Thoracic aorta (tissue), 2 donors: ENCODE results near the gene PGAM1. TPM values are rescaled to one million over a fixed set of nuclear protein-coding genes. Genes with fewer than 3 reads are reported as not detected.

Source experiments
- ATAC-seq: fragments of 150-250 bp; one replicate; pipeline ENCODE4 v1.8.0; 2017; ENCODE audit warnings: low read depth; ENCODE audit not compliant: insufficient number of reproducible peaks, low FRiP score
- DNase-seq: peaks from one replicate; pipeline ENCODE4 v3.0.0-alpha.2; 2020; ENCODE audit warnings: low spot score
- H3K27ac ChIP-seq, 2 donors: fragments of 200-600 bp; sonication (generic); 1 replicate in 1 of 2; 2 replicates in 1 of 2; pipeline ENCODE4 v1.5.1; 2016; ENCODE audit warnings: mild to moderate bottlenecking in 2 of 2, moderate library complexity in 2 of 2
- H3K27me3 ChIP-seq: fragments of 200-600 bp; sonication (generic); replicated peaks from 2 replicates; pipeline ENCODE4 v1.6.0; 2016; ENCODE audit warnings: mild to moderate bottlenecking; ENCODE audit not compliant: insufficient read depth
- H3K36me3 ChIP-seq: fragments of 200-600 bp; sonication (generic); one replicate; pipeline ENCODE4 v1.5.1; 2016
- H3K4me1 ChIP-seq, 2 donors: fragments of 200-600 bp; sonication (generic); 1 replicate in 1 of 2; 2 replicates in 1 of 2; pipeline versions ENCODE4 v1.5.1 to v1.6.0; 2016; ENCODE audit warnings: low read depth in 2 of 2, mild to moderate bottlenecking in 1 of 2; ENCODE audit not compliant: control insufficient read depth in 1 of 2
- H3K4me3 ChIP-seq: fragments of 200-600 bp; sonication (generic); 2 replicates; pipeline ENCODE4 v1.5.1; 2016; ENCODE audit warnings: mild to moderate bottlenecking
- H3K9me3 ChIP-seq: fragments of 200-600 bp; sonication (generic); 2 replicates; pipeline ENCODE4 v1.5.1; 2016
- CTCF ChIP-seq: fragments of 200-600 bp; sonication (generic); IDR thresholded peaks from one replicate; pipeline ENCODE4 v1.5.1; 2019; ENCODE audit warnings: antibody characterized with exemption
- total RNA-seq, 2 donors: library from RNA; depleted of rRNA; stranded (reverse); fragments of >200 nt; gene quantifications; one replicate each; pipeline versions ENCODE4 v1.1.0 to v1.2.3, GENCODE V29; 2016

The PGAM1 gene
- 100 to 1,000 TPM; 199 to 231 TPM for total RNA-seq

- ATAC-seq, result peak; percentile 90
- no peaks in the 10 kb centered on the region for H3K9me3 ChIP-seq
Measured at GRCh38 chr10:97425964-97426775, at the start of gene PGAM1. Gene PGAM1, plus strand, starts transcription at chr10:97426191. Its CDS starts 117 bp downstream, at chr10:97426308.

GRCh38 chr10:97376413-97376812 lies 49.6 kb upstream of the PGAM1 start:
- H3K27ac ChIP-seq, result no peak overlapping the region
- no peaks in the 10 kb centered on the region for H3K27me3 ChIP-seq
- no peaks in the 10 kb centered on the region for H3K9me3 ChIP-seq
- H3K4me3 ChIP-seq, result no peak overlapping the region
- DNase-seq, result no peak
- ATAC-seq, result no peak
- H3K36me3 ChIP-seq, result peaks cover 26% of the 10 kb centered on the region
- TF ChIP-seq CTCF, result no peak
- H3K4me1 ChIP-seq, result no peaks in the 10 kb centered on the region

More at GRCh38 chr10:97425964-97426775, at the start of gene PGAM1:
- Histone ChIP-seq H3K4me3 (peak within 1 kb of the TSS; percentile 93), H3K27ac (peak within 1 kb of the TSS; percentile 68 to 82), H3K36me3 (peaks cover 7% of the 10 kb centered on the region), H3K27me3 (no peaks in the 10 kb centered on the region), H3K4me1 (peaks cover 23 to 31% of the 10 kb centered on the region in 2 donors)
- peak; percentile 53 for TF ChIP-seq CTCF
- DNase-seq, result peak; percentile 70

GRCh38 chr10:97378933-97379921 lies 46.8 kb upstream of the PGAM1 start:
- Histone ChIP-seq H3K4me3 (no peak overlapping the region), H3K36me3 (peaks cover 17% of the 10 kb centered on the region), H3K27me3 (no peaks in the 10 kb centered on the region), H3K4me1 (no peaks in the 10 kb centered on the region), H3K9me3 (no peaks in the 10 kb centered on the region), H3K27ac (no peak overlapping the region)
- DNase-seq (no peak), ATAC-seq (no peak)
- TF ChIP-seq CTCF, result no peak

- TF ChIP-seq CTCF, result no peak
- no peaks in the 10 kb centered on the region for H3K9me3 ChIP-seq
Measured at GRCh38 chr10:97380516-97380915, 45.5 kb upstream of the PGAM1 start.

GRCh38 chr10:97381626-97382025 lies 44.4 kb upstream of the PGAM1 start:
- Histone ChIP-seq H3K27me3 (no peaks in the 10 kb centered on the region), H3K9me3 (no peaks in the 10 kb centered on the region), H3K4me1 (no peaks in the 10 kb centered on the region), H3K36me3 (peaks cover 19% of the 10 kb centered on the region), H3K27ac (no peak overlapping the region), H3K4me3 (no peak overlapping the region)
- DNase-seq, result no peak
- no peak for TF ChIP-seq CTCF
- ATAC-seq, result no peak

More at GRCh38 chr10:97380516-97380915, 45.5 kb upstream of the PGAM1 start:
- Histone ChIP-seq H3K27me3 (no peaks in the 10 kb centered on the region), H3K4me3 (no peak overlapping the region), H3K27ac (no peak overlapping the region), H3K36me3 (peaks cover 19% of the 10 kb centered on the region), H3K4me1 (no peaks in the 10 kb centered on the region)
- ATAC-seq (no peak), DNase-seq (no peak)
